Measurements from ENCODE around the gene SYTL3.

The SYTL3 gene

GRCh38 chr6:158812611-158813010, 162.8 kb downstream of the SYTL3 start:
- DNase-seq = no peak

- DNase-seq = no peak
Observed at GRCh38 chr6:158813032-158813431, 163.2 kb downstream of the SYTL3 start.

Data from hypothalamus (tissue), 51 donors.